HepG2 (cell line): Measurements from ENCODE around the gene SLC4A11. TPM values are rescaled to one million over a fixed set of nuclear protein-coding genes. Genes with fewer than 3 reads are reported as not detected.
A peak's percentile ranks its signal among the peaks of the same experiment; 100 is the strongest.

Source experiments
- EP300 ChIP-seq, 3 experiments: sonication (generic) in 1 of 3; formaldehyde crosslinking in 1 of 3; IDR thresholded peaks; 2 replicates each; pipeline versions ENCODE4 v1.5.1 to v1.6.1; 2011 to 2020; ENCODE audit warnings: low read depth in 2 of 3, low read length in 2 of 3, borderline replicate concordance in 1 of 3, improper control_type of control experiment in 1 of 3, mild to moderate bottlenecking in 1 of 3, missing genetic modification reagents in 1 of 3, moderate library complexity in 1 of 3
- FOXA1 ChIP-seq, 2 experiments: fragments of 450-650 bp in 1 of 2; sonication (generic) in 1 of 2; formaldehyde crosslinking in 1 of 2; IDR thresholded peaks; 2 replicates each; pipeline versions ENCODE4 v1.4.0 to v1.6.1; 2016 to 2020; ENCODE audit warnings: missing genetic modification reagents in 1 of 2
- MTA1 ChIP-seq: sonication (generic); formaldehyde crosslinking; IDR thresholded peaks from 2 replicates; pipeline ENCODE4 v1.4.0; 2020; ENCODE audit warnings: missing genetic modification reagents, mild to moderate bottlenecking, borderline replicate concordance
- PLRG1 ChIP-seq: fragments of 450-650 bp; conservative IDR thresholded peaks from 2 replicates; pipeline ENCODE4 v1.6.1; 2016
- REPIN1 ChIP-seq: sonication (generic); formaldehyde crosslinking; IDR thresholded peaks from 2 replicates; pipeline ENCODE4 v1.8.0; 2022; ENCODE audit warnings: missing genetic modification reagents, low read depth, mild to moderate bottlenecking, borderline replicate concordance
- ZBTB21 ChIP-seq: sonication (generic); formaldehyde crosslinking; IDR thresholded peaks from 2 replicates; pipeline ENCODE4 v1.4.0; 2020; ENCODE audit warnings: missing genetic modification reagents
- ZNF383 ChIP-seq: sonication (generic); formaldehyde crosslinking; IDR thresholded peaks from 2 replicates; pipeline ENCODE4 v1.4.0; 2020; ENCODE audit warnings: missing genetic modification reagents, mild to moderate bottlenecking, borderline replicate concordance
- ZNF460 ChIP-seq: sonication (generic); formaldehyde crosslinking; IDR thresholded peaks from 2 replicates; pipeline ENCODE4 v1.5.1; 2020; ENCODE audit warnings: missing genetic modification reagents, mild to moderate bottlenecking, borderline replicate concordance
- ZNF616 ChIP-seq: sonication (generic); formaldehyde crosslinking; IDR thresholded peaks from 2 replicates; pipeline ENCODE4 v1.5.0; 2020; ENCODE audit warnings: low read depth, mild to moderate bottlenecking, missing genetic modification reagents
- ZNF713 ChIP-seq: sonication (generic); formaldehyde crosslinking; IDR thresholded peaks from 2 replicates; pipeline ENCODE4 v1.4.0; 2020; ENCODE audit warnings: mild to moderate bottlenecking, missing genetic modification reagents
- ZNF746 ChIP-seq: sonication (generic); formaldehyde crosslinking; IDR thresholded peaks from 2 replicates; pipeline ENCODE4 v1.8.0; 2022; ENCODE audit warnings: mild to moderate bottlenecking, missing genetic modification reagents
- ZNF775 ChIP-seq: sonication (generic); formaldehyde crosslinking; IDR thresholded peaks from 2 replicates; pipeline ENCODE4 v1.4.0; 2020; ENCODE audit warnings: missing genetic modification reagents, mild to moderate bottlenecking, moderate library complexity, borderline replicate concordance
- ZSCAN25 ChIP-seq: sonication (generic); formaldehyde crosslinking; IDR thresholded peaks from 2 replicates; pipeline ENCODE4 v1.8.0; 2022; ENCODE audit warnings: mild to moderate bottlenecking, missing genetic modification reagents
- polyA plus RNA-seq, 8 experiments: library from polyadenylated mRNA; depleted of rRNA in 3 of 8; stranded (reverse) in 7 of 8; unstranded in 1 of 8; fragments of >200 nt; fragmentation: Illumina TruSeq in 4 of 8; extraction: Trizol in 4 of 8; gene quantifications; 2 replicates each; pipeline versions ENCODE4 v1.2.1 to v1.2.3, GENCODE V29; 2011 to 2016; ENCODE audit warnings: low read depth in 4 of 8, missing spikeins in 1 of 8, mixed read lengths in 1 of 8; ENCODE audit not compliant: insufficient read depth in 1 of 8
- total RNA-seq, 5 experiments: library from RNA; depleted of rRNA; stranded (reverse); fragments of >200 nt; fragmentation: Illumina TruSeq; extraction: Trizol; gene quantifications; 2 replicates each; pipeline ENCODE4 v1.2.3, GENCODE V29; 2016; ENCODE audit warnings: low read depth in 1 of 5
- TF ChIP-seq, protein P1 (sequence below): sonication (generic); formaldehyde crosslinking; IDR thresholded peaks from 2 replicates; pipeline ENCODE4 v1.5.1; 2020; ENCODE audit warnings: mild to moderate bottlenecking, missing genetic modification reagents
- TF ChIP-seq, protein P2 (sequence below): sonication (generic); formaldehyde crosslinking; IDR thresholded peaks from 2 replicates; pipeline ENCODE4 v1.4.0; 2020; ENCODE audit warnings: low read depth, missing genetic modification reagents
- TF ChIP-seq, protein P3 (sequence below): sonication (generic); formaldehyde crosslinking; conservative IDR thresholded peaks from 2 replicates; pipeline ENCODE4 v1.4.0; 2020; ENCODE audit warnings: missing genetic modification reagents
- TF ChIP-seq, protein P4 (sequence below): sonication (generic); formaldehyde crosslinking; IDR thresholded peaks from 2 replicates; pipeline ENCODE4 v1.4.0; 2020; ENCODE audit warnings: missing genetic modification reagents

SLC4A11 gene
- total and polyA plus RNA-seq, 2 of the 13 experiments (the other 11 are each of a cell fraction or from before 2014, with no cell fraction given): 3.9 to 27.0 TPM

- TF ChIP-seq, protein P1, sequence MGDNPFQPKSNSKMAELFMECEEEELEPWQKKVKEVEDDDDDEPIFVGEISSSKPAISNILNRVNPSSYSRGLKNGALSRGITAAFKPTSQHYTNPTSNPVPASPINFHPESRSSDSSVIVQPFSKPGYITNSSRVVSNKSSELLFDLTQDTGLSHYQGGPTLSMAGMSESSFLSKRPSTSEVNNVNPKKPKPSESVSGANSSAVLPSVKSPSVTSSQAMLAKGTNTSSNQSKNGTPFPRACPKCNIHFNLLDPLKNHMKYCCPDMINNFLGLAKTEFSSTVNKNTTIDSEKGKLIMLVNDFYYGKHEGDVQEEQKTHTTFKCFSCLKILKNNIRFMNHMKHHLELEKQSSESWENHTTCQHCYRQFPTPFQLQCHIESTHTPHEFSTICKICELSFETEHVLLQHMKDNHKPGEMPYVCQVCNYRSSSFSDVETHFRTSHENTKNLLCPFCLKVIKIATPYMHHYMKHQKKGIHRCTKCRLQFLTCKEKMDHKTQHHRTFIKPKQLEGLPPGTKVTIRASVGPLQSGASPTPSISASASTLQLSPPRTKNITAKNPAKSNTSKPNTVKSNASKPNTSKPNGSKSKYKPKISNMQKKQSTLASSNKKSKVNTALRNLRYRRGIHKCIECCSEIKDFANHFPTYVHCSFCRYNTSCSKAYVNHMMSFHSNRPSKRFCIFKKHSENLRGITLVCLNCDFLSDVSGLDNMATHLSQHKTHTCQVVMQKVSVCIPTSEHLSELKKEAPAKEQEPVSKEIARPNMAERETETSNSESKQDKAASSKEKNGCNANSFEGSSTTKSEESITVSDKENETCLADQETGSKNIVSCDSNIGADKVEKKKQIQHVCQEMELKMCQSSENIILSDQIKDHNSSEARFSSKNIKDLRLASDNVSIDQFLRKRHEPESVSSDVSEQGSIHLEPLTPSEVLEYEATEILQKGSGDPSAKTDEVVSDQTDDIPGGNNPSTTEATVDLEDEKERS: no peak
- TF ChIP-seq EP300 (IDR thresholded peaks at IDR 0.05; ENCODE audit: low read depth in 2 of 2, low read length in 2 of 2) (no peak), EP300 (CRISPR knock-in tag; IDR thresholded peaks at IDR 0.05; ENCODE audit: borderline replicate concordance) (no peak), ZNF383 (CRISPR knock-in tag) (no peak), ZNF713 (CRISPR knock-in tag) (no peak), FOXA1 (IDR thresholded peaks at IDR 0.05) (no peak), FOXA1 (CRISPR knock-in tag; IDR thresholded peaks at IDR 0.05) (no peak), ZNF775 (no peak), ZNF460 (CRISPR knock-in tag) (no peak), ZNF746 (0 out of 2 replicates have a peak, but pooled peaks have one; percentile 36), MTA1 (CRISPR knock-in tag) (no peak), ZSCAN25 (CRISPR knock-in tag) (no peak), ZBTB21 (CRISPR knock-in tag) (no peak), PLRG1 (no peak), ZNF616 (CRISPR knock-in tag) (peak; percentile 49; the same call in 1 of the 2 replicates), REPIN1 (CRISPR knock-in tag) (no peak)
- TF ChIP-seq, protein P2, sequence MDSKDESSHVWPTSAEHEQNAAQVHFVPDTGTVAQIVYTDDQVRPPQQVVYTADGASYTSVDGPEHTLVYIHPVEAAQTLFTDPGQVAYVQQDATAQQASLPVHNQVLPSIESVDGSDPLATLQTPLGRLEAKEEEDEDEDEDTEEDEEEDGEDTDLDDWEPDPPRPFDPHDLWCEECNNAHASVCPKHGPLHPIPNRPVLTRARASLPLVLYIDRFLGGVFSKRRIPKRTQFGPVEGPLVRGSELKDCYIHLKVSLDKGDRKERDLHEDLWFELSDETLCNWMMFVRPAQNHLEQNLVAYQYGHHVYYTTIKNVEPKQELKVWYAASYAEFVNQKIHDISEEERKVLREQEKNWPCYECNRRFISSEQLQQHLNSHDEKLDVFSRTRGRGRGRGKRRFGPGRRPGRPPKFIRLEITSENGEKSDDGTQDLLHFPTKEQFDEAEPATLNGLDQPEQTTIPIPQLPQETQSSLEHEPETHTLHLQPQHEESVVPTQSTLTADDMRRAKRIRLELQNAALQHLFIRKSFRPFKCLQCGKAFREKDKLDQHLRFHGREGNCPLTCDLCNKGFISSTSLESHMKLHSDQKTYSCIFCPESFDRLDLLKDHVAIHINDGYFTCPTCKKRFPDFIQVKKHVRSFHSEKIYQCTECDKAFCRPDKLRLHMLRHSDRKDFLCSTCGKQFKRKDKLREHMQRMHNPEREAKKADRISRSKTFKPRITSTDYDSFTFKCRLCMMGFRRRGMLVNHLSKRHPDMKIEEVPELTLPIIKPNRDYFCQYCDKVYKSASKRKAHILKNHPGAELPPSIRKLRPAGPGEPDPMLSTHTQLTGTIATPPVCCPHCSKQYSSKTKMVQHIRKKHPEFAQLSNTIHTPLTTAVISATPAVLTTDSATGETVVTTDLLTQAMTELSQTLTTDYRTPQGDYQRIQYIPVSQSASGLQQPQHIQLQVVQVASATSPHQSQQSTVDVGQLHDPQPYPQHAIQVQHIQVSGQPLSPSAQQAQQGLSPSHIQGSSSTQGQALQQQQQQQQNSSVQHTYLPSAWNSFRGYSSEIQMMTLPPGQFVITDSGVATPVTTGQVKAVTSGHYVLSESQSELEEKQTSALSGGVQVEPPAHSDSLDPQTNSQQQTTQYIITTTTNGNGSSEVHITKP (CRISPR knock-in tag): 0 out of 2 replicates have a peak, but pooled peaks have one; percentile 16
- TF ChIP-seq, protein P3, sequence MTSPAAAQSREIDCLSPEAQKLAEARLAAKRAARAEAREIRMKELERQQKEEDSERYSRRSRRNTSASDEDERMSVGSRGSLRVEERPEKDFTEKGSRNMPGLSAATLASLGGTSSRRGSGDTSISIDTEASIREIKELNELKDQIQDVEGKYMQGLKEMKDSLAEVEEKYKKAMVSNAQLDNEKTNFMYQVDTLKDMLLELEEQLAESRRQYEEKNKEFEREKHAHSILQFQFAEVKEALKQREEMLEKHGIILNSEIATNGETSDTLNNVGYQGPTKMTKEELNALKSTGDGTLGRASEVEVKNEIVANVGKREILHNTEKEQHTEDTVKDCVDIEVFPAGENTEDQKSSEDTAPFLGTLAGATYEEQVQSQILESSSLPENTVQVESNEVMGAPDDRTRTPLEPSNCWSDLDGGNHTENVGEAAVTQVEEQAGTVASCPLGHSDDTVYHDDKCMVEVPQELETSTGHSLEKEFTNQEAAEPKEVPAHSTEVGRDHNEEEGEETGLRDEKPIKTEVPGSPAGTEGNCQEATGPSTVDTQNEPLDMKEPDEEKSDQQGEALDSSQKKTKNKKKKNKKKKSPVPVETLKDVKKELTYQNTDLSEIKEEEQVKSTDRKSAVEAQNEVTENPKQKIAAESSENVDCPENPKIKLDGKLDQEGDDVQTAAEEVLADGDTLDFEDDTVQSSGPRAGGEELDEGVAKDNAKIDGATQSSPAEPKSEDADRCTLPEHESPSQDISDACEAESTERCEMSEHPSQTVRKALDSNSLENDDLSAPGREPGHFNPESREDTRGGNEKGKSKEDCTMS (CRISPR knock-in tag): no peak
- TF ChIP-seq, protein P4, sequence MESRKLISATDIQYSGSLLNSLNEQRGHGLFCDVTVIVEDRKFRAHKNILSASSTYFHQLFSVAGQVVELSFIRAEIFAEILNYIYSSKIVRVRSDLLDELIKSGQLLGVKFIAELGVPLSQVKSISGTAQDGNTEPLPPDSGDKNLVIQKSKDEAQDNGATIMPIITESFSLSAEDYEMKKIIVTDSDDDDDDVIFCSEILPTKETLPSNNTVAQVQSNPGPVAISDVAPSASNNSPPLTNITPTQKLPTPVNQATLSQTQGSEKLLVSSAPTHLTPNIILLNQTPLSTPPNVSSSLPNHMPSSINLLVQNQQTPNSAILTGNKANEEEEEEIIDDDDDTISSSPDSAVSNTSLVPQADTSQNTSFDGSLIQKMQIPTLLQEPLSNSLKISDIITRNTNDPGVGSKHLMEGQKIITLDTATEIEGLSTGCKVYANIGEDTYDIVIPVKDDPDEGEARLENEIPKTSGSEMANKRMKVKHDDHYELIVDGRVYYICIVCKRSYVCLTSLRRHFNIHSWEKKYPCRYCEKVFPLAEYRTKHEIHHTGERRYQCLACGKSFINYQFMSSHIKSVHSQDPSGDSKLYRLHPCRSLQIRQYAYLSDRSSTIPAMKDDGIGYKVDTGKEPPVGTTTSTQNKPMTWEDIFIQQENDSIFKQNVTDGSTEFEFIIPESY: no peak
Measured at GRCh38 chr20:3237958-3238615, 903 bp downstream of the SLC4A11 start (continued).
